Measurements from ENCODE around the gene TPM4.

GRCh38 chr19:16076958-16077611 is 790 bp downstream of the TPM4 start:
- TF ChIP-seq POLR2AphosphoS5 (IDR thresholded peaks at IDR 0.05; ENCODE audit: low read depth, low read length) = peak; percentile 25; the same call in 1 of the 2 replicates
- peak; percentile 20; the same call in 1 of the 2 replicates for TF ChIP-seq POLR2A (IDR thresholded peaks at IDR 0.05; ENCODE audit: low read depth, low read length)
- TF ChIP-seq SPI1 (IDR thresholded peaks at IDR 0.05; ENCODE audit: low read depth, low read length) = no peak
- TF ChIP-seq TAF1 (IDR thresholded peaks at IDR 0.05; ENCODE audit: low read depth, low read length) = no peak

Measured in GM12891 (cell line).